Colonic mucosa (tissue), 4 donors: Measurements from ENCODE around the gene ZMAT2. TPM values are rescaled to one million over a fixed set of nuclear protein-coding genes. Genes with fewer than 3 reads are reported as not detected.
A peak's percentile ranks its signal among the peaks of the same experiment; 100 is the strongest.

Experiments
- DNase-seq: peaks from one replicate; pipeline ENCODE4 v3.0.0-alpha.2; 2020
- H3K27ac ChIP-seq: fragments of 200-600 bp; one replicate; pipeline ENCODE4 v1.8.0; 2021
- H3K27me3 ChIP-seq: fragments of 200-600 bp; one replicate; pipeline ENCODE4 v1.8.0; 2021
- H3K36me3 ChIP-seq: fragments of 200-600 bp; one replicate; pipeline ENCODE4 v1.8.0; 2021
- H3K4me1 ChIP-seq: fragments of 200-600 bp; one replicate; pipeline ENCODE4 v1.8.0; 2021; ENCODE audit warnings: mild to moderate bottlenecking
- H3K4me3 ChIP-seq: fragments of 200-600 bp; one replicate; pipeline ENCODE4 v1.8.0; 2021
- H3K9ac ChIP-seq, 2 donors: one replicate each; pipeline ENCODE4 v1.7.0; 2013; ENCODE audit warnings: control low read depth in 2 of 2, low read depth in 2 of 2, low read length in 2 of 2
- H3K9me3 ChIP-seq: fragments of 200-600 bp; one replicate; pipeline ENCODE4 v1.8.0; 2021
- CTCF ChIP-seq: fragments of 200-600 bp; IDR thresholded peaks from one replicate; pipeline ENCODE4 v1.8.0; 2022; ENCODE audit warnings: antibody characterized with exemption, mild to moderate bottlenecking
- intact Hi-C: fragments of 100-400 bp; cut with DNase I; formaldehyde crosslinking; loops from one replicate; pipeline ENCODE4 v1.14.1; 2022
- total RNA-seq, 2 donors: library from RNA; stranded (reverse); fragmentation: NEBNext Ultra II Directional in 1 of 2; extraction: Animal tissue kit (Norgen Biotek cat#: 25700) in 1 of 2; gene quantifications; one replicate each; pipeline ENCODE4 v1.2.1, GENCODE V29; 2021
- donor health status: healthy.
- donor health status: DM: no; HTN: no; CAD: no.
- donor health status: DM: no; HTN: no; CAD: no.

ZMAT2 gene
- total RNA-seq, 2 donors from 2014 or later, result 43.8 to 49.4 TPM

DNA sequence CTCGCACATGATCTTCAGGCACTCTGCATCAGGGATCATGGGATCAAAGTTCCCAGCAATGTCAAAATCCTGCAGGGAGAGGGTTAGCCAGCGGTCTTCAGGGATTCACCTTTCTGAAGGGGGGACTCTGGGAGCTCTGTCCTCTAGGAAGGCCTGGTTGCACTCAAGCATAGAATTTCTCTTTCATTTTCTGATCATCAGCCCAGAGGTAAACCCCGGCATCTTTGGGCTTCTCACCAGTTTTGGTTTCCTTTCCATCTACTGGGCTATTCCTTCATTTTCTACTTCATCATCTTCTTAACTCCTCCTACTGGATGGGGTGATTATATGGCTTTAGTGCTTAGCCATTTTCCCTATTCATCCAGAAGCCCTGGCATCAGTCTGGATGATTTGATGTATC, 22.3 kb upstream of the ZMAT2 start:
- no peak overlapping the region for H3K9ac ChIP-seq
- intact Hi-C loops, result no loop called here
- no peak overlapping the region for H3K4me3 ChIP-seq
- no peaks in the 10 kb centered on the region for H3K9me3 ChIP-seq
- H3K4me1 ChIP-seq, result no peaks in the 10 kb centered on the region
- no peaks in the 10 kb centered on the region for H3K27me3 ChIP-seq
- DNase-seq, result no peak
- TF ChIP-seq CTCF, result no peak
- no peak overlapping the region for H3K27ac ChIP-seq
- H3K36me3 ChIP-seq, result peaks cover 5% of the 10 kb centered on the region

GRCh38 chr5:140678993-140679392, 21.3 kb upstream of the ZMAT2 start:
- intact Hi-C loops, result no loop called here
- H3K36me3 ChIP-seq, result peaks cover 5% of the 10 kb centered on the region
- no peak for TF ChIP-seq CTCF
- H3K9me3 ChIP-seq, result no peaks in the 10 kb centered on the region
- no peaks in the 10 kb centered on the region for H3K27me3 ChIP-seq
- no peak overlapping the region for H3K27ac ChIP-seq
- no peak overlapping the region for H3K9ac ChIP-seq
- no peaks in the 10 kb centered on the region for H3K4me1 ChIP-seq
- no peak for DNase-seq
- H3K4me3 ChIP-seq, result no peak overlapping the region

DNA sequence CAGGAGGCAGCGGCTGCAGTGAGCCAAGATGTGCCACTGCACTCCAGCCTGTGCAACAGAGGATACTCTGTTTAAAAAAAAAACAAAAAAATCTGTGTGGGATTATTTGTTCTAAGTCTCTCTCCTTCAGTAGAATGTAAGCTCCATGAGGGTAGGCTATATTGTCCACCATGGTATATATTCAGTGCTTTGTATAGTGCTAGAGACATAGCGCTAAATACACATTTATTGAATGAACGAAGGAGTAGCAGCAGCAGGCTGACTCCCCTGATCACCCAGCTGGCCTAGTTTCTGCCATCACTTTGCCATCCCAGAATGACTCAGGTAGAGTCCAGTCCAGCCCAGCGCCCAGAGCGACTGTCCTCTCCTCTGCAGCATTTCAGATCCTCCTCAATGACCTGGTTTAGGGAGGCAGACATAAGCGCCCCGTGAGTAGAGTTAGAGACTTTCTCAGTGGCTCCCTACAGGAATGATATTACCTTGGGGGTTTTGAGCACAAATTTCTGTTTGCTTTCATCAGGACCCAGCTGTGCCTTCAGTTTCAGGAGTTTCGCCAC, 9.8 kb upstream of the ZMAT2 start:
- Histone ChIP-seq H3K9me3 (no peaks in the 10 kb centered on the region), H3K27me3 (no peaks in the 10 kb centered on the region), H3K36me3 (peaks cover 5% of the 10 kb centered on the region), H3K4me3 (peak overlapping the region; percentile 88), H3K9ac (peak overlapping the region; percentile 79 to 95), H3K4me1 (no peaks in the 10 kb centered on the region), H3K27ac (peak overlapping the region; percentile 93)
- DNase-seq, result no peak
- TF ChIP-seq CTCF, result no peak
- intact Hi-C loops, result loop anchor here (2.0 to 10.0 kb wide), 2 partner anchors 26 to 46 kb away; partner anchors contain the start of genes IK, NDUFA2 and WDR55

DNA sequence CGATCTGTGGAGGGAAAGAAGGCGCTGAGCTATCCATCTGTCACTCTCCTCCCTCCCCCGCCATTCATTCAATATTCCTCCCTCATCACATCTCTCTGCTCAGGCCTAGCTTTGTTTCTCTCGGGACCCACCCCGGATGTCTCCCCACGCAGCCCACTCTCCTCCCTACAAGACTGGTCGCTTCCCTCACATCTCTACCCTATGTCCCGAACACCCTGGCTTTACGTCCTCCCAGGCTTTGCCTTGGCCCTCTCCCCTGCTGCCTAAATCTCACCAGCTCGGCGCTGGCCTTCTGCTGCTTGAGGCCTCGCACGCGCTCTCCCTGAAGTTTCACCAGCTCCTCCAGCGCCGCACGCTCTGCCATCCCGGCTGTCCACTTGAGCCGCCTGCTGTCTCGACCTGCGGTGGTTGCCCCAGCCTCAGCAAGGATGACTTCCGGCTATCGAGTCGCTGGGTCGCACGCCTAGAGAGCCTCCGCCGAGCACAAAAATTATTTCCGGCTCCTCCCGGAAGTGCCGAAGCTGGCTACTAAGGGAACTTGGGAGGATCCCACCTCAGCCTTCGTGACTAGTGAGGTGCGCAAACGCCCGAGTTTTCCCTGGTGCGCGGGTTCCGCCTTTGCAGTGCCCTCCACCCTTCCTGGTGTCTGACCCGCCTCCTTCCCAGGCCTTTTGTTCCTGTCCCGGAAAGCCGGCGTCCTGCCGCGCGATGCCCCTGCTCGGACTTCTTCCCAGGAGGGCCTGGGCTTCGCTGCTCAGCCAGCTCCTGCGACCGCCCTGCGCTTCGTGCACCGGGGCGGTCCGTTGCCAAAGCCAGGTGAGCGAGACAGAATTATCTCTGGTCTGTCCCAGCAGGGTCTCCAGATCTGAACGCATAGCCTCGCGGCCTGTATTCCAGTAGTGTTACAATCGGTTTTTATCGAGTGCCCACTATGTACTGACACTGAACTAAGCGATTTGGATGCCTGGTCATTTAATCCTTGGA, 9.0 kb upstream of the ZMAT2 start, which contains the start of the genes HARS1 and HARS2:
HARS1 (minus strand) TSS at position 430 of the 984 bp plus-strand sequence; CDS start at position 364, 66 bp downstream.
HARS2 (plus strand) TSS at position 515 of the 984 bp plus-strand sequence; CDS start at position 709, 194 bp downstream.
- Histone ChIP-seq H3K4me1 (no peaks in the 10 kb centered on the region), H3K27ac (peak within 1 kb of the TSS; percentile 93), H3K4me3 (peak within 1 kb of the TSS; percentile 88), H3K36me3 (peaks cover 7% of the 10 kb centered on the region), H3K9ac (peak within 1 kb of the TSS; percentile 79 to 95), H3K27me3 (no peaks in the 10 kb centered on the region), H3K9me3 (no peaks in the 10 kb centered on the region)
- TF ChIP-seq CTCF, result no peak
- intact Hi-C loops, result loop anchor here (2.0 to 10.0 kb wide), 2 partner anchors 26 to 46 kb away; partner anchors contain the start of genes IK, NDUFA2 and WDR55
- DNase-seq, result peak; percentile 95

- Histone ChIP-seq H3K4me3 (no peak overlapping the region), H3K9me3 (no peaks in the 10 kb centered on the region), H3K9ac (no peak overlapping the region), H3K36me3 (peaks cover 21% of the 10 kb centered on the region), H3K27me3 (no peaks in the 10 kb centered on the region), H3K27ac (no peak overlapping the region), H3K4me1 (no peaks in the 10 kb centered on the region)
- no peak for DNase-seq
- TF ChIP-seq CTCF, result no peak
- intact Hi-C loops, result loop anchor here (10.0 kb wide), 1 partner anchor 49 kb away; the partner anchor contains the start of genes IK and NDUFA2
Measured at GRCh38 chr5:140694276-140694675, 6.0 kb upstream of the ZMAT2 start.
